ENCODE results near the gene CFAP46.
"Not testable (repeated sequence)": the region's sequence is repeated elsewhere in the genome, so short reads cannot be mapped to it uniquely, and the experiment has no call there.

CFAP46 gene

GRCh38 chr10:132792796-132793195, 149.6 kb downstream of the CFAP46 start:
- no peaks in the 10 kb centered on the region for H4K20me1 ChIP-seq (ENCODE audit: low read depth, low read length)
- H3K36me3 ChIP-seq (ENCODE audit: low read length) = no peaks in the 10 kb centered on the region
- H3F3A ChIP-seq (ENCODE audit: insufficient read depth) = no peaks in the 10 kb centered on the region
- no peaks in the 10 kb centered on the region for H3K9me3 ChIP-seq (ENCODE audit: insufficient read depth, low read length)
- no peak overlapping the region for H2AFZ ChIP-seq (ENCODE audit: low read depth, low read length, severe bottlenecking)
- TF ChIP-seq, protein P1, sequence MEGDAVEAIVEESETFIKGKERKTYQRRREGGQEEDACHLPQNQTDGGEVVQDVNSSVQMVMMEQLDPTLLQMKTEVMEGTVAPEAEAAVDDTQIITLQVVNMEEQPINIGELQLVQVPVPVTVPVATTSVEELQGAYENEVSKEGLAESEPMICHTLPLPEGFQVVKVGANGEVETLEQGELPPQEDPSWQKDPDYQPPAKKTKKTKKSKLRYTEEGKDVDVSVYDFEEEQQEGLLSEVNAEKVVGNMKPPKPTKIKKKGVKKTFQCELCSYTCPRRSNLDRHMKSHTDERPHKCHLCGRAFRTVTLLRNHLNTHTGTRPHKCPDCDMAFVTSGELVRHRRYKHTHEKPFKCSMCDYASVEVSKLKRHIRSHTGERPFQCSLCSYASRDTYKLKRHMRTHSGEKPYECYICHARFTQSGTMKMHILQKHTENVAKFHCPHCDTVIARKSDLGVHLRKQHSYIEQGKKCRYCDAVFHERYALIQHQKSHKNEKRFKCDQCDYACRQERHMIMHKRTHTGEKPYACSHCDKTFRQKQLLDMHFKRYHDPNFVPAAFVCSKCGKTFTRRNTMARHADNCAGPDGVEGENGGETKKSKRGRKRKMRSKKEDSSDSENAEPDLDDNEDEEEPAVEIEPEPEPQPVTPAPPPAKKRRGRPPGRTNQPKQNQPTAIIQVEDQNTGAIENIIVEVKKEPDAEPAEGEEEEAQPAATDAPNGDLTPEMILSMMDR (IDR thresholded peaks at IDR 0.05; ENCODE audit: insufficient read depth, low read length, poor library complexity, severe bottlenecking) = no peak
- TF ChIP-seq EZH2phosphoT487 (conservative IDR thresholded peaks at IDR 0.05; ENCODE audit: low read length) = no peak
- H3K27me3 ChIP-seq (ENCODE audit: low read length) = no peaks in the 10 kb centered on the region
- no peak overlapping the region for H3K4me3 ChIP-seq (ENCODE audit: insufficient read depth, low read length, poor library complexity, severe bottlenecking)
- no peak overlapping the region for H3K9ac ChIP-seq (ENCODE audit: low read length)
- H3K27ac ChIP-seq (ENCODE audit: low read depth, low read length) = no peak overlapping the region
- H3K9me2 ChIP-seq (replicated peaks; ENCODE audit: insufficient read depth, low read length) = no peaks in the 10 kb centered on the region
- no peak overlapping the region for H3K4me2 ChIP-seq (ENCODE audit: low read depth, low read length, poor library complexity, severe bottlenecking)
- H3K79me2 ChIP-seq (ENCODE audit: insufficient read depth, low read length) = no peaks in the 10 kb centered on the region

- H3K79me2 ChIP-seq (ENCODE audit: insufficient read depth, low read length); H2AFZ ChIP-seq (ENCODE audit: low read depth, low read length, severe bottlenecking); H3K27ac ChIP-seq (ENCODE audit: low read depth, low read length); H3K4me2 ChIP-seq (ENCODE audit: low read depth, low read length, poor library complexity, severe bottlenecking); H3K36me3 ChIP-seq (ENCODE audit: low read length); H3F3A ChIP-seq (ENCODE audit: insufficient read depth); H3K9me3 ChIP-seq (ENCODE audit: insufficient read depth, low read length); H3K27me3 ChIP-seq (ENCODE audit: low read length); H3K9me2 ChIP-seq (replicated peaks; ENCODE audit: insufficient read depth, low read length); H4K20me1 ChIP-seq (ENCODE audit: low read depth, low read length); H3K4me3 ChIP-seq (ENCODE audit: insufficient read depth, low read length, poor library complexity, severe bottlenecking); H3K9ac ChIP-seq (ENCODE audit: low read length): not testable (repeated sequence)
Measured at GRCh38 chr10:132792099-132792498, 150.3 kb downstream of the CFAP46 start.

GRCh38 chr10:132790934-132791829, 151.2 kb downstream of the CFAP46 start:
- H4K20me1 ChIP-seq (ENCODE audit: low read depth, low read length) = no peaks in the 10 kb centered on the region
- no peak overlapping the region for H3K9ac ChIP-seq (ENCODE audit: low read length)
- H3K9me3 ChIP-seq (ENCODE audit: insufficient read depth, low read length) = no peaks in the 10 kb centered on the region
- no peak for TF ChIP-seq EZH2phosphoT487 (conservative IDR thresholded peaks at IDR 0.05; ENCODE audit: low read length)
- TF ChIP-seq, protein P1 (IDR thresholded peaks at IDR 0.05; ENCODE audit: insufficient read depth, low read length, poor library complexity, severe bottlenecking) = no peak
- H3K27ac ChIP-seq (ENCODE audit: low read depth, low read length) = no peak overlapping the region
- H3K4me3 ChIP-seq (ENCODE audit: insufficient read depth, low read length, poor library complexity, severe bottlenecking) = no peak overlapping the region
- no peaks in the 10 kb centered on the region for H3F3A ChIP-seq (ENCODE audit: insufficient read depth)
- no peak overlapping the region for H3K4me2 ChIP-seq (ENCODE audit: low read depth, low read length, poor library complexity, severe bottlenecking)
- H3K79me2 ChIP-seq (ENCODE audit: insufficient read depth, low read length) = no peaks in the 10 kb centered on the region
- H3K36me3 ChIP-seq (ENCODE audit: low read length) = no peaks in the 10 kb centered on the region
- H3K27me3 ChIP-seq (ENCODE audit: low read length) = no peaks in the 10 kb centered on the region
- H3K9me2 ChIP-seq (replicated peaks; ENCODE audit: insufficient read depth, low read length) = no peaks in the 10 kb centered on the region
- no peak overlapping the region for H2AFZ ChIP-seq (ENCODE audit: low read depth, low read length, severe bottlenecking)

DNA sequence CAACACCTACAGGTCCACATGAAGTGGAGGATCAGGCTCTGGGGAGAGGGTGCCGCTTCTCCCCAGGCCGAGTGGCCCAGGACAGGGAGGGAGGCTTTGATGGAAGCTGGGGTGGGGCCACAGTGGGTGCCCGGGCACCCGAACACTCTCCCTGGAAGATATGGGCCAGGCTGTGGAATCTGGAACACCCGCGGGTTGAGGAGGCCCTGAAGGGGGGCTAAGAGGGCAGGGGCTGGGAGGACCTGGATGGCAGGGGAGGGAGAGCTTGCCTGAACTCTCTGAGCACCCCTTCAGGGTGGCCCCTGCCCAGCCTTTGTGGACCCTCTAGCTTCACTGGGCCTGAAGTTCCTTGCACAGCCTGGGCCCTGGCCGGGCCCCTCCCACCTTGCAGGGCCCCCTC, 151.9 kb downstream of the CFAP46 start:
- H3K9me3 ChIP-seq (ENCODE audit: insufficient read depth, low read length) = no peaks in the 10 kb centered on the region
- no peaks in the 10 kb centered on the region for H3K36me3 ChIP-seq (ENCODE audit: low read length)
- H3K79me2 ChIP-seq (ENCODE audit: insufficient read depth, low read length) = no peaks in the 10 kb centered on the region
- H3K9me2 ChIP-seq (replicated peaks; ENCODE audit: insufficient read depth, low read length) = no peaks in the 10 kb centered on the region
- no peaks in the 10 kb centered on the region for H4K20me1 ChIP-seq (ENCODE audit: low read depth, low read length)
- no peak overlapping the region for H2AFZ ChIP-seq (ENCODE audit: low read depth, low read length, severe bottlenecking)
- H3K4me3 ChIP-seq (ENCODE audit: insufficient read depth, low read length, poor library complexity, severe bottlenecking) = no peak overlapping the region
- H3K27ac ChIP-seq (ENCODE audit: low read depth, low read length) = no peak overlapping the region
- no peak overlapping the region for H3K4me2 ChIP-seq (ENCODE audit: low read depth, low read length, poor library complexity, severe bottlenecking)
- H3K9ac ChIP-seq (ENCODE audit: low read length) = no peak overlapping the region
- no peaks in the 10 kb centered on the region for H3K27me3 ChIP-seq (ENCODE audit: low read length)
- TF ChIP-seq, protein P1 (IDR thresholded peaks at IDR 0.05; ENCODE audit: insufficient read depth, low read length, poor library complexity, severe bottlenecking) = no peak
- TF ChIP-seq EZH2phosphoT487 (conservative IDR thresholded peaks at IDR 0.05; ENCODE audit: low read length) = no peak
- no peaks in the 10 kb centered on the region for H3F3A ChIP-seq (ENCODE audit: insufficient read depth)

All from SU-DHL-6 (cell line).